Testis (tissue), 3 donors: ENCODE results near the gene PSMD1. TPM values are rescaled to one million over a fixed set of nuclear protein-coding genes. Genes with fewer than 3 reads are reported as not detected.
"Not testable (repeated sequence)": the region's sequence is repeated elsewhere in the genome, so short reads cannot be mapped to it uniquely, and the experiment has no call there.

ENCODE experiments used
- DNase-seq: peaks from one replicate; pipeline ENCODE4 v3.0.0-alpha.2; 2019
- H3K27ac ChIP-seq, 2 donors: fragments of 200-600 bp; sonication (generic); one replicate each; pipeline ENCODE4 v1.5.1; 2019
- H3K27me3 ChIP-seq: fragments of 200-600 bp; sonication (generic); one replicate; pipeline ENCODE4 v1.5.1; 2019
- H3K36me3 ChIP-seq: fragments of 200-600 bp; sonication (generic); one replicate; pipeline ENCODE4 v1.5.1; 2017; ENCODE audit warnings: low read depth; ENCODE audit errors: missing control alignments
- H3K4me1 ChIP-seq: fragments of 200-600 bp; sonication (generic); one replicate; pipeline ENCODE4 v1.5.1; 2019
- H3K4me3 ChIP-seq, 2 donors: fragments of 200-600 bp; sonication (generic); one replicate each; pipeline ENCODE4 v1.5.1; 2017 to 2019
- H3K9me3 ChIP-seq: fragments of 200-600 bp; sonication (generic); one replicate; pipeline ENCODE4 v1.5.1; 2017
- POLR2A ChIP-seq: fragments of 450-650 bp; IDR thresholded peaks from one replicate; pipeline ENCODE4 v1.6.1; 2017; ENCODE audit warnings: antibody characterized with exemption, mild to moderate bottlenecking, moderate library complexity
- WGBS, 2 donors: methylation state at CpG; one replicate each; pipeline ENCODE4 v1.1.5; 2018; 5-methylcytosine and 5-hydroxymethylcytosine counted together
- intact Hi-C: fragments of 100-400 bp; cut with DNase I; formaldehyde crosslinking; loops from one replicate; pipeline ENCODE4 v1.15.1; 2023; ENCODE audit warnings: low total_unique reads
- polyA plus RNA-seq: library from polyadenylated mRNA; stranded (reverse); fragments of 350-450 nt; fragmentation: Illumina TruSeq; extraction: RNeasy Lipid Tissue Mini Kit (QIAGEN cat#74804); gene quantifications from one replicate; pipeline ENCODE4 v1.2.3, GENCODE V29; 2014; ENCODE audit warnings: low read depth, low replicate concordance; ENCODE audit not compliant: insufficient read depth
- total RNA-seq, 2 donors: library from RNA; depleted of rRNA; stranded (reverse); fragments of >200 nt; gene quantifications; one replicate each; pipeline ENCODE4 v1.2.3, GENCODE V29; 2016
- TF ChIP-seq, protein P1 (sequence below), 3 experiments: fragments of 450-650 bp in 2 of 3; fragments of 200-600 bp in 1 of 3; sonication (generic) in 1 of 3; IDR thresholded peaks; one replicate each; pipeline ENCODE4 v1.5.1; 2016 to 2019; ENCODE audit warnings: antibody characterized with exemption in 3 of 3, mild to moderate bottlenecking in 2 of 3, moderate library complexity in 1 of 3

Gene PSMD1
- total and polyA plus RNA-seq, 3 donors from 2014 or later, result 60.8 to 69.6 (median 66.8) TPM

DNA sequence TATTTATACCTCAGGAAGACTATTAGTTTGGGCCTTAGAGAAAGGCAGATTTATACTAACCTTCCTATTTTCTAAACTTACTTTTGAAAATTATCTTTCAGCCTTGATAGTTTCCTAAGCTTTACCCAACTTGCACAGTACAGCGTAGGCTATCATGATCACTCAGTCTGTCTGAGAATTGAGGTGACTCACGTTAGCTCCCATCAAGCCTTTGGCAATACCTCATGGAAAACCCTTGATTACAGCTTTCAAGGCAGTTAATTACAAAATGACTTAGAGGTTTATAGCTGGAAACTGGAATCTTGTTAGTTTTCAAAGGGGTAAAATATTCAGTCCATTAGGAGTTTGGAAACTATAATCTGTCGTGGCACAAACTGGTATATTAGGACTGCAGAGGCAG, 115.4 kb downstream of the PSMD1 start:
- Histone ChIP-seq H3K27me3 (no peaks in the 10 kb centered on the region), H3K36me3 (no peaks in the 10 kb centered on the region), H3K27ac (no peak overlapping the region), H3K4me1 (no peaks in the 10 kb centered on the region), H3K4me3 (no peak overlapping the region), H3K9me3 (no peaks in the 10 kb centered on the region)
- intact Hi-C loops, result no loop called here
- DNase-seq, result no peak
- no peak for TF ChIP-seq POLR2A
- TF ChIP-seq, protein P1, sequence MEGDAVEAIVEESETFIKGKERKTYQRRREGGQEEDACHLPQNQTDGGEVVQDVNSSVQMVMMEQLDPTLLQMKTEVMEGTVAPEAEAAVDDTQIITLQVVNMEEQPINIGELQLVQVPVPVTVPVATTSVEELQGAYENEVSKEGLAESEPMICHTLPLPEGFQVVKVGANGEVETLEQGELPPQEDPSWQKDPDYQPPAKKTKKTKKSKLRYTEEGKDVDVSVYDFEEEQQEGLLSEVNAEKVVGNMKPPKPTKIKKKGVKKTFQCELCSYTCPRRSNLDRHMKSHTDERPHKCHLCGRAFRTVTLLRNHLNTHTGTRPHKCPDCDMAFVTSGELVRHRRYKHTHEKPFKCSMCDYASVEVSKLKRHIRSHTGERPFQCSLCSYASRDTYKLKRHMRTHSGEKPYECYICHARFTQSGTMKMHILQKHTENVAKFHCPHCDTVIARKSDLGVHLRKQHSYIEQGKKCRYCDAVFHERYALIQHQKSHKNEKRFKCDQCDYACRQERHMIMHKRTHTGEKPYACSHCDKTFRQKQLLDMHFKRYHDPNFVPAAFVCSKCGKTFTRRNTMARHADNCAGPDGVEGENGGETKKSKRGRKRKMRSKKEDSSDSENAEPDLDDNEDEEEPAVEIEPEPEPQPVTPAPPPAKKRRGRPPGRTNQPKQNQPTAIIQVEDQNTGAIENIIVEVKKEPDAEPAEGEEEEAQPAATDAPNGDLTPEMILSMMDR (IDR thresholded peaks at IDR 0.05), result no peak
- 88 to 92% methylated on average over 3 of the region's 3 CpGs for WGBS, 2 donors

DNA sequence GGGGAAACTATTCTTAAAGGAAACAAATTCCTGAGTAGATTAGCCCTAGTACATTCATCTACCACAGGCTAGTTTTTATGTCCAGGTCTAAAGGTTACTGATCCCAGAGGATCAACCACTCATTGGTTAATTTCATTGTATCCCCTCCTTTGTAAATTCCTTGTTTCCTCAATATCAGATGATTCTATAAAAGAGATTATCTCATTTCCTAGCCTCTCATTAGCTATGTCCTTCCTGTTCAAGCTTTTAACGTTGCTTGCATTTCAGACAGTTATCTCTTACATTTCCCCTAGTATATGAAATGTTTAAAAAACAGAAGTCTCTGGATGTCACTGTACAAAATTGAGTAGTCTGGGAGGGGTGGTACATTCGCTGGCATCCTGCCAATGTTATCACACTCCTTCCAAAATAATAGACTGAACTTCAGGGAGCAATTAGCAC, 117.6 kb downstream of the PSMD1 start:
- no peak for DNase-seq
- H3K36me3 ChIP-seq, result no peaks in the 10 kb centered on the region
- H3K27ac ChIP-seq, result no peak overlapping the region
- no peaks in the 10 kb centered on the region for H3K4me1 ChIP-seq
- TF ChIP-seq, protein P1 (IDR thresholded peaks at IDR 0.05), result no peak
- no peak for TF ChIP-seq POLR2A
- intact Hi-C loops, result no loop called here
- no peaks in the 10 kb centered on the region for H3K9me3 ChIP-seq
- no peaks in the 10 kb centered on the region for H3K27me3 ChIP-seq
- no peak overlapping the region for H3K4me3 ChIP-seq
- WGBS, 2 donors, result 31 to 34% methylated on average over 2 of the region's 2 CpGs

DNA sequence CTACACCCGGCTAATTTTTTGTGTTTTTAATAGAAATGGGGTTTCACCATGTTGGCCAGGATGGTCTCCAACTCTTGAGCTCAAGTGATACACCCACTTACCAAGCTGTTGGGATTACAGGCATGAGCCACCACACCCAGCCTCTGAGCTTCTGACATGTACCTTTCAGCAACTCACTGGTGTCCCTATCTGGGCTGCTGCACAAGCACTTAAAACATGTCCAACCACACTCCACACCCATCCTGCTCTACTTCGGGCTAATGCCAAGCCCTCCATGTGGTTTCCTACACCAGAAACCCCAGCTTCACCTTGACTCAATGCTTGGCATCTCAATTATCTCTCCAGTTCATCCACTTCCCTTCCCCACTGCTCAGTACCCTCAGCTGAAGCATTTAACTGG, 119.4 kb downstream of the PSMD1 start:
- no peaks in the 10 kb centered on the region for H3K27me3 ChIP-seq
- TF ChIP-seq, protein P1 (IDR thresholded peaks at IDR 0.05), result no peak
- TF ChIP-seq POLR2A, result no peak
- no peak for DNase-seq
- H3K27ac ChIP-seq, result no peak overlapping the region
- intact Hi-C loops, result no loop called here
- WGBS, 2 donors, result 90 to 92% methylated on average over 2 of the region's 2 CpGs
- no peaks in the 10 kb centered on the region for H3K9me3 ChIP-seq
- no peaks in the 10 kb centered on the region for H3K36me3 ChIP-seq
- H3K4me3 ChIP-seq, result no peak overlapping the region
- H3K4me1 ChIP-seq, result peaks cover 3% of the 10 kb centered on the region

DNA sequence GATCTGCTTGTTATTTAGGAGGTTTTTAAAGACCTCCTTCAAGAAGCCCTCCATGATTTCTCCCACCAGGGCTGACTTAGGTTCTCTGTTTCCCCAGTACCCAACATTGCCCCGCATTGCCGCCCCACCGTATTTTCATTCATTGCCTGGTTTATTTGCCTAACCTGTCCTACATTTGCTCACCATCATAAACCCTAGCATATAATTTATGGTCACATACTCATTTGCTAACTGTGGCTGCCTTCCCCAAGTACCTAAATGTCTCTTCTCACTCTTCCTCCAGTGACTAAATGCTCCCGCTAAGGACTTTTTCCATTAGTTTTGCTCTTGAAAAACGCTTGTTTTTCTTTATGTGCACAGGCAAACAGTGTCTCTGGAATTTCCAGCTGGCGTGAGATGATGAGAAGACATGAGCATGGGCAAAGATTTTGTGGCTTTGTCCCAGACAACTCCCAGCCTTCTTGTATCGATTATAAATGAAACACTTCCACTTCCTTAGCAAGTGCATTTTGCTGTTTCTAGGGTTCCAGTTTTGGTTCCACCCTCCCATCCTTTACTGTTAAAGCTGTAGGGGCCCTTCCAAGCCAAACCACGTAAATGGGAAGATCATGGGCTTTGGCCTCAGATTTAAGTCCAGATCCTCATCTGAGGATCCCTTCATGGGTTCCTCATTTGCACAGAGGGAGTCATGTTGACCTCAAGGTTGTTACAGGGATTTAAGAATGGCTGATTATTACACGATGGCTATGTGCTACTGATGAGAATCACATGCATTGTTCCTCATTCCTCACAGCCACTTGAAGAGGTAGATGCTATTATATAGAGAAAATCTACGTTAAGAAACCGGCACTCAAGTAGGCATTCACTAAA, 120.7 kb downstream of the PSMD1 start:
- H3K4me1 ChIP-seq, result peaks cover 3% of the 10 kb centered on the region
- no peaks in the 10 kb centered on the region for H3K36me3 ChIP-seq
- H3K9me3 ChIP-seq, result no peaks in the 10 kb centered on the region
- 90 to 91% methylated on average over 11 of the region's 11 CpGs for WGBS, 2 donors
- no peak for DNase-seq
- H3K27me3 ChIP-seq, result no peaks in the 10 kb centered on the region
- H3K4me3 ChIP-seq, result no peak overlapping the region
- H3K27ac ChIP-seq, result no peak overlapping the region
- intact Hi-C loops, result no loop called here
- TF ChIP-seq, protein P1 (IDR thresholded peaks at IDR 0.05), result no peak
- TF ChIP-seq POLR2A, result no peak

DNA sequence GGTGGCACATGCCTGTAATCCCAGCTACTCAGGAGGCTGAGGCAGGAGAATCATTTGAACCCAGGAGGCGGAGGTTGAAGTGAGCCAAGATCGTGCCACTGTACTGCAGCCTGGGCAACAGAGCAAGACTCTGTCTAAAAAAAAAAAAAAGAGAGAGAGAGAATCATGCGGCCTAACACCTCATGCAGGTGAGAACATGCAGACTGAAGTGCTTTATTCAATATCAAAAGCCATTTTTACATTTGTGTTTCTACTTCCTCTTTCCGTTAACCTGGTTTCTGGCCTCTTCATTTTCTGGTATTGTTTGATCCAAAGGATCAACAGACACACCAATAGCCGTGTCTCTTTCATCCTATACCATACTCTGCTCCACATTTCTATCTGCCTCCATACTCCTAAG, 122.1 kb downstream of the PSMD1 start:
- H3K4me3 ChIP-seq, DNase-seq, H3K27ac ChIP-seq, H3K36me3 ChIP-seq, H3K4me1 ChIP-seq, H3K9me3 ChIP-seq, intact Hi-C loops, H3K27me3 ChIP-seq: not testable (repeated sequence)
- 90 to 97% methylated on average over 5 of the region's 5 CpGs for WGBS, 2 donors
